HG02852 (cell line): ENCODE measurements around the gene HLA-DMA.
"Not testable (repeated sequence)": the region's sequence is repeated elsewhere in the genome, so short reads cannot be mapped to it uniquely, and the experiment has no call there.

Experiments used
- ATAC-seq: cut with Tn5 transposase; IDR thresholded peaks from one replicate; pipeline ENCODE4 v1.9.1; 2021; ENCODE audit warnings: mild to moderate bottlenecking, moderate library complexity; ENCODE audit not compliant: unreplicated experiment

The HLA-DMA gene

GRCh38 chr6:32954986-32955802 is 2.3 kb upstream of the HLA-DMA start:
- no peak for ATAC-seq

- no peak for ATAC-seq
Measured at GRCh38 chr6:32954267-32954666, 1.4 kb upstream of the HLA-DMA start.

GRCh38 chr6:32953775-32954174 is 878 bp upstream of the HLA-DMA start:
- no peak for ATAC-seq

GRCh38 chr6:32950449-32950848 is 2.4 kb downstream of the HLA-DMA start:
- ATAC-seq = no peak

GRCh38 chr6:32950010-32950409 is 2.9 kb downstream of the HLA-DMA start:
- no peak for ATAC-seq

GRCh38 chr6:32949113-32949512 is 3.8 kb downstream of the HLA-DMA start:
- no peak for ATAC-seq

GRCh38 chr6:32947552-32948465 is 5.1 kb downstream of the HLA-DMA start:
- no peak for ATAC-seq

GRCh38 chr6:32946893-32947292 is 6.0 kb downstream of the HLA-DMA start:
- ATAC-seq = no peak

- ATAC-seq = no peak
Measured at GRCh38 chr6:32945953-32946352, 6.9 kb downstream of the HLA-DMA start.

GRCh38 chr6:32945108-32945760 is 7.7 kb downstream of the HLA-DMA start:
- ATAC-seq = no peak

GRCh38 chr6:32943864-32944649 is 8.8 kb downstream of the HLA-DMA start:
- ATAC-seq = peak; percentile 42

GRCh38 chr6:32942555-32943123 is 10.3 kb downstream of the HLA-DMA start:
- not testable (repeated sequence) for ATAC-seq

- peak; percentile 44 for ATAC-seq
Measured at GRCh38 chr6:32941214-32941768, 11.6 kb downstream of the HLA-DMA start.

GRCh38 chr6:32940656-32941213 is 12.2 kb downstream of the HLA-DMA start, which contains the start of gene HLA-DMB:
Gene HLA-DMB, minus strand, starts transcription at chr6:32941028. Its CDS starts 221 bp downstream, at chr6:32940807.
- ATAC-seq = peak; percentile 54

- ATAC-seq = no peak
Measured at GRCh38 chr6:32938494-32938893, 14.4 kb downstream of the HLA-DMA start.

- ATAC-seq = no peak
Measured at GRCh38 chr6:32937230-32937633, 15.7 kb downstream of the HLA-DMA start.

- ATAC-seq = no peak
Measured at GRCh38 chr6:32936239-32937152, 16.4 kb downstream of the HLA-DMA start.

- no peak for ATAC-seq
Measured at GRCh38 chr6:32935551-32936238, 17.2 kb downstream of the HLA-DMA start.
